Testis (tissue), 3 donors: ENCODE results near the gene NEUROD2. TPM values are rescaled to one million over a fixed set of nuclear protein-coding genes. Genes with fewer than 3 reads are reported as not detected.

Source experiments
- DNase-seq: peaks from one replicate; pipeline ENCODE4 v3.0.0-alpha.2; 2019
- H3K27ac ChIP-seq, 2 donors: fragments of 200-600 bp; sonication (generic); one replicate each; pipeline ENCODE4 v1.5.1; 2019
- H3K27me3 ChIP-seq: fragments of 200-600 bp; sonication (generic); one replicate; pipeline ENCODE4 v1.5.1; 2019
- H3K36me3 ChIP-seq: fragments of 200-600 bp; sonication (generic); one replicate; pipeline ENCODE4 v1.5.1; 2017; ENCODE audit warnings: low read depth; ENCODE audit errors: missing control alignments
- H3K4me1 ChIP-seq: fragments of 200-600 bp; sonication (generic); one replicate; pipeline ENCODE4 v1.5.1; 2019
- H3K4me3 ChIP-seq, 2 donors: fragments of 200-600 bp; sonication (generic); one replicate each; pipeline ENCODE4 v1.5.1; 2017 to 2019
- H3K9me3 ChIP-seq: fragments of 200-600 bp; sonication (generic); one replicate; pipeline ENCODE4 v1.5.1; 2017
- POLR2A ChIP-seq: fragments of 450-650 bp; IDR thresholded peaks from one replicate; pipeline ENCODE4 v1.6.1; 2017; ENCODE audit warnings: antibody characterized with exemption, mild to moderate bottlenecking, moderate library complexity
- WGBS, 2 donors: methylation state at CpG; one replicate each; pipeline ENCODE4 v1.1.5; 2018; 5-methylcytosine and 5-hydroxymethylcytosine counted together
- intact Hi-C: fragments of 100-400 bp; cut with DNase I; formaldehyde crosslinking; loops from one replicate; pipeline ENCODE4 v1.15.1; 2023; ENCODE audit warnings: low total_unique reads
- polyA plus RNA-seq: library from polyadenylated mRNA; stranded (reverse); fragments of 350-450 nt; fragmentation: Illumina TruSeq; extraction: RNeasy Lipid Tissue Mini Kit (QIAGEN cat#74804); gene quantifications from one replicate; pipeline ENCODE4 v1.2.3, GENCODE V29; 2014; ENCODE audit warnings: low read depth, low replicate concordance; ENCODE audit not compliant: insufficient read depth
- total RNA-seq, 2 donors: library from RNA; depleted of rRNA; stranded (reverse); fragments of >200 nt; gene quantifications; one replicate each; pipeline ENCODE4 v1.2.3, GENCODE V29; 2016
- TF ChIP-seq, protein P1 (sequence below), 3 experiments: fragments of 450-650 bp in 2 of 3; fragments of 200-600 bp in 1 of 3; sonication (generic) in 1 of 3; IDR thresholded peaks; one replicate each; pipeline ENCODE4 v1.5.1; 2016 to 2019; ENCODE audit warnings: antibody characterized with exemption in 3 of 3, mild to moderate bottlenecking in 2 of 3, moderate library complexity in 1 of 3

The NEUROD2 gene
- total and polyA plus RNA-seq, 3 donors from 2014 or later: 0.19 TPM; not detected in 2

DNA sequence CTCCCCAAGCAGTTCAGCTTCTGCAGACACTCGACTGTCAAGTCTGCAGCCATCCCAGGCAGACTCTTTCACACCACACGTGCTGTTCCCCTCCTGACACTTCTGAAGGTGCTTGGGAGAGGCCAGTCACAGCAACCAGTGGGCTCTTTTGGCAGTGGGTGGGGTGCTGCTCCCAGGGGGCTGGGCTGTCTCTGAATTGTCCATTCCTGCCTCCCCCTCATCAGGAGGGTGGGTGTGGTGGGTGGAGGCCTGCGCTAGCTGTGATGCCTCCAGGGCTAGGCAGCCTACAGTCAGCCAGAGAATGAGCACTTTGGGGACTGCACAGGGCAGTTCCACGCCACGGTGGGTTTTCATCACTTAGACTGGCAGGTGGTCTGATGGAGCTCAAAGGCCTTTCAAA, 39.5 kb upstream of the NEUROD2 start:
- Histone ChIP-seq H3K36me3 (no peaks in the 10 kb centered on the region), H3K27me3 (no peaks in the 10 kb centered on the region), H3K27ac (no peak overlapping the region), H3K4me3 (no peak overlapping the region), H3K4me1 (peaks cover 13% of the 10 kb centered on the region), H3K9me3 (no peaks in the 10 kb centered on the region)
- TF ChIP-seq, protein P1, sequence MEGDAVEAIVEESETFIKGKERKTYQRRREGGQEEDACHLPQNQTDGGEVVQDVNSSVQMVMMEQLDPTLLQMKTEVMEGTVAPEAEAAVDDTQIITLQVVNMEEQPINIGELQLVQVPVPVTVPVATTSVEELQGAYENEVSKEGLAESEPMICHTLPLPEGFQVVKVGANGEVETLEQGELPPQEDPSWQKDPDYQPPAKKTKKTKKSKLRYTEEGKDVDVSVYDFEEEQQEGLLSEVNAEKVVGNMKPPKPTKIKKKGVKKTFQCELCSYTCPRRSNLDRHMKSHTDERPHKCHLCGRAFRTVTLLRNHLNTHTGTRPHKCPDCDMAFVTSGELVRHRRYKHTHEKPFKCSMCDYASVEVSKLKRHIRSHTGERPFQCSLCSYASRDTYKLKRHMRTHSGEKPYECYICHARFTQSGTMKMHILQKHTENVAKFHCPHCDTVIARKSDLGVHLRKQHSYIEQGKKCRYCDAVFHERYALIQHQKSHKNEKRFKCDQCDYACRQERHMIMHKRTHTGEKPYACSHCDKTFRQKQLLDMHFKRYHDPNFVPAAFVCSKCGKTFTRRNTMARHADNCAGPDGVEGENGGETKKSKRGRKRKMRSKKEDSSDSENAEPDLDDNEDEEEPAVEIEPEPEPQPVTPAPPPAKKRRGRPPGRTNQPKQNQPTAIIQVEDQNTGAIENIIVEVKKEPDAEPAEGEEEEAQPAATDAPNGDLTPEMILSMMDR (IDR thresholded peaks at IDR 0.05): no peak
- no peak for TF ChIP-seq POLR2A
- intact Hi-C loops: no loop called here
- no peak for DNase-seq
- WGBS, 2 donors: 77 to 83% methylated on average over 5 of the region's 5 CpGs

- intact Hi-C loops: no loop called here
- TF ChIP-seq, protein P1 (IDR thresholded peaks at IDR 0.05): no peak
- no peak for TF ChIP-seq POLR2A
- Histone ChIP-seq H3K4me3 (no peak overlapping the region), H3K4me1 (peaks cover 45% of the 10 kb centered on the region), H3K9me3 (no peaks in the 10 kb centered on the region), H3K27ac (no peak overlapping the region), H3K27me3 (no peaks in the 10 kb centered on the region), H3K36me3 (no peaks in the 10 kb centered on the region)
- 50 to 54% methylated on average over 1 to 3 of the region's 4 CpGs for WGBS, 2 donors
- no peak for DNase-seq
Measured at GRCh38 chr17:39643271-39643670, 35.6 kb upstream of the NEUROD2 start.

DNA sequence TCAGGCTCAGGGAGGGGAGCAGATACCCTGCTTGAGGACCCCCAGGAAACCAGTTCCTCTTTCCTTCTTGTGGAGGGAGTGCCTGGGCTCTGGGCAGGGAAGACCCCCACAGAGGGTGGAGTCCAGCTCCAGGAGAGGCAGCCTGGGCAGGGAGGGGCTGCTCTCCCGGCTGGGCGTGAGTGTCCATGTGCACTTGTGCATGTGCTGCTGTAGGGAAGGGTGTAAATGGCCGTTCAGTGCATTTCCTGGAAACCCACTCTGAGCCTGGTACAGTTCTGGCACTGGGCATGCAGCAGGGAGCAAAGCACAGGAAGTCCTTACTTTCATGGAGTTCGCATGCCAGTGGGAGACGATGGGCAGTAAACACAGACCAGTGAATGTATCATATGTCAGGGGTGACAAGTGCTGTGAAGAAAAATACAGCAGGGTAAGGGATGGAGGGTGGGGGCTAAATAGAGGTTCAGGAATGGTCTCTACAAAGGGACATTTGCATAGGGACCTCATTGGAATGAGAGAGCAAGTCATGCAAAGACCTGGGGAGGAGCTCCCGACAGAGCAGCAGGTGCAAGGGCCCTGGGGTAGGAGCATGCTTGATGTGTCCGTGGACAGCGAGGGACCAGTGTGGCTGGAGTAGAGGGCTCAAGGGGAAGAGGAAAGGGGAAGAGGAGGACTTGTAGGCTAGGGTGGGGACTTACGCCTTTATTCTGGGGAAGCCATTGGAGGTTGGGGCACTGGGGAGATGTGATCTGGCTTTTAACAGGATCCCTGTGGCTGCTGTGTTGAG, 34.8 kb upstream of the NEUROD2 start:
- H3K9me3 ChIP-seq: no peaks in the 10 kb centered on the region
- intact Hi-C loops: no loop called here
- no peak for DNase-seq
- H3K27ac ChIP-seq: no peak overlapping the region
- WGBS, 2 donors: 78 to 85% methylated on average over 9 of the region's 9 CpGs
- H3K4me3 ChIP-seq: no peak overlapping the region
- no peaks in the 10 kb centered on the region for H3K36me3 ChIP-seq
- no peak for TF ChIP-seq POLR2A
- TF ChIP-seq, protein P1 (IDR thresholded peaks at IDR 0.05): no peak
- no peaks in the 10 kb centered on the region for H3K27me3 ChIP-seq
- peaks cover 50% of the 10 kb centered on the region for H3K4me1 ChIP-seq

- intact Hi-C loops: no loop called here
- 68 to 76% methylated on average over 7 of the region's 7 CpGs for WGBS, 2 donors
- no peak for DNase-seq
- Histone ChIP-seq H3K4me3 (no peak overlapping the region), H3K27me3 (no peaks in the 10 kb centered on the region), H3K4me1 (peaks cover 50% of the 10 kb centered on the region), H3K27ac (no peak overlapping the region), H3K36me3 (no peaks in the 10 kb centered on the region), H3K9me3 (no peaks in the 10 kb centered on the region)
- TF ChIP-seq POLR2A: no peak
- TF ChIP-seq, protein P1 (IDR thresholded peaks at IDR 0.05): no peak
Measured at GRCh38 chr17:39641883-39642282, 34.2 kb upstream of the NEUROD2 start.

DNA sequence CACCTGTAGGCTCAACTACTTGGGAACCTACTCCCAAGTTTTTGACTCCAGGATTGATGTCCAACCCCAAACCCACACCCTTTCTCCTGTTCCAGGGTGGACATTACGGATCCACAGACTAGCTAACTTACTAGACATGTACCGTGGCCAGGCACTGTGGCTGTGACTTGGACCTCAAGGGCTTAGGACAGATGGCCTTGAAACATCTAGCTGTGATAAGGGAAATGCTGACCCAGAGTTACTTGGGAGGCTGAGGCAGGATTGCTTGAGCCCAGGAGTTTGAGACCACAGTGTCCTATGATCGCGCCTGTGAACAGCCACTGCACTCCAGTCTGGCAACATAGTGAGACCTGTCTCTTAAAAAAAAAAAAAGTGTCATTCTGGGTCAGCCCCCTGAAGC, 33.4 kb upstream of the NEUROD2 start:
- no peaks in the 10 kb centered on the region for H3K9me3 ChIP-seq
- H3K36me3 ChIP-seq: no peaks in the 10 kb centered on the region
- TF ChIP-seq, protein P1 (IDR thresholded peaks at IDR 0.05): no peak
- TF ChIP-seq POLR2A: no peak
- DNase-seq: no peak
- peaks cover 56% of the 10 kb centered on the region for H3K4me1 ChIP-seq
- no peak overlapping the region for H3K27ac ChIP-seq
- intact Hi-C loops: no loop called here
- no peaks in the 10 kb centered on the region for H3K27me3 ChIP-seq
- WGBS, 2 donors: 68 to 78% methylated on average over 3 to 4 of the region's 4 CpGs
- no peak overlapping the region for H3K4me3 ChIP-seq
